ENCODE results near the gene SAPCD1.

- TF ChIP-seq MAX (IDR thresholded peaks at IDR 0.05; ENCODE audit: low read depth, low read length) (no peak), POLR2A (IDR thresholded peaks at IDR 0.05; ENCODE audit: extremely low read depth, insufficient read length) (no peak), CTCF (IDR thresholded peaks at IDR 0.05; ENCODE audit: low read depth, low read length) (no peak)
Measured at GRCh38 chr6:31752739-31753319, 9.6 kb upstream of the SAPCD1 start.

Data from NB4 (cell line).